Left colon (tissue), 2 donors: ENCODE results near the gene NUP43. TPM values are rescaled to one million over a fixed set of nuclear protein-coding genes. Genes with fewer than 3 reads are reported as not detected.
"Not testable (repeated sequence)": the region's sequence is repeated elsewhere in the genome, so short reads cannot be mapped to it uniquely, and the experiment has no call there.

Experiments used
- ATAC-seq: fragments of 200-7000 bp; cut with Tn5 transposase; one replicate; pipeline ENCODE4 v1.9.1; 2020; ENCODE audit warnings: mild to moderate bottlenecking, moderate library complexity
- DNase-seq, 2 donors: peaks; one replicate each; pipeline ENCODE4 v3.0.0-alpha.2; 2020
- intact Hi-C, 2 donors: fragments of 100-400 bp; cut with DNase I in 1 of 2; cut with micrococcal nuclease in 1 of 2; formaldehyde crosslinking; loops; one replicate each; pipeline versions ENCODE4 v1.11.2 to v1.14.0; 2022; cut with DNase I, micrococcal nuclease
- long read RNA-seq: library from polyadenylated mRNA; unstranded; transcript quantifications from one replicate; pipeline ENCODE4 v2.0.0, GENCODE V29; 2021
- total RNA-seq, 2 donors: library from RNA; stranded (reverse); fragmentation: NEBNext Ultra II Directional; extraction: Animal tissue kit (Norgen Biotek cat#: 25700); gene quantifications; one replicate each; pipeline ENCODE4 v1.2.1, GENCODE V29; 2021
- donor health status: DM: no; HTN: no; CAD: no.
- donor health status: DM: yes; HTN: yes; CAD: no.

NUP43 gene, protein sequence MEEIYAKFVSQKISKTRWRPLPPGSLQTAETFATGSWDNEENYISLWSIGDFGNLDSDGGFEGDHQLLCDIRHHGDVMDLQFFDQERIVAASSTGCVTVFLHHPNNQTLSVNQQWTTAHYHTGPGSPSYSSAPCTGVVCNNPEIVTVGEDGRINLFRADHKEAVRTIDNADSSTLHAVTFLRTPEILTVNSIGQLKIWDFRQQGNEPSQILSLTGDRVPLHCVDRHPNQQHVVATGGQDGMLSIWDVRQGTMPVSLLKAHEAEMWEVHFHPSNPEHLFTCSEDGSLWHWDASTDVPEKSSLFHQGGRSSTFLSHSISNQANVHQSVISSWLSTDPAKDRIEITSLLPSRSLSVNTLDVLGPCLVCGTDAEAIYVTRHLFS
- total RNA-seq: 10 to 100 TPM; 19.6 to 29.4 TPM
- long read RNA-seq, partial matches to known transcripts: 0 of 2 reads
- long read RNA-seq, other reads (novel, unspliced or antisense): 1 of 2 reads

DNA sequence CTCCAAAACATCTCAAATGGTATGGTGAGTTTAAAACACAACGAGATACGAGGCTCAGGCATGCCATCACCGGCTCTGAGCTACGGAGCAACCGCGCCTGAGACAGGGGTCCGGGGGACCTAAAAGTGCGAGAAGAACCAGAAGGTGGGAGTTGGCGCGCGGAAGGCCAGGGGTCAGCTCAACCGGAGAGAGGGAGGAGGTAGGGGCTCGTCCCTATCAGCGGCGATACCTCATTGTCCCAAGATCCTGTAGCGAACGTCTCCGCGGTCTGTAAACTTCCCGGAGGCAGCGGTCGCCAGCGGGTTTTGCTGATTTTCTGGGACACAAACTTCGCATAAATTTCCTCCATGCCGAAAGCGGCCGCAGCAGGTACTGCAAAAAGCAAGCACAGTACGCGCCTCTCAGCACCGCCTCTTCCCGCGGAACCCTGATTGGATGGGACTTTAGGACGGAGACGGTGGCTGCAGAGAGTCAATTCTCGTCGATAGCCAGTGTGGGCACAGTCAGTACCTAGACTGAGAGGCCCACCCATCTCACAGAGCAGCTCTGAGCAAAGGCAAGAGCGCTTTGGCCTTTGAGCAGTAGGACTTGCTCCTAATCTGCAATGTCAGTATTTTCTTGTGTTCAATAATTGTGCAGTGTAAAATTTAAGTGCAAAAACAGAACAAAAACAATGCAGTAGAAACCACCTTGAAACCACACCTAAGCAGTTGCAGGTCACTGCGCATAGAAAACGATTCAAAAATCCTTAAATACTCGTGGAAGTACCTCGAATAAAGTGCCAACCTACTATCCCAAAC is at the start of gene NUP43:
Gene NUP43 (minus strand): TSS at position 383 of the 800 bp plus-strand sequence. CDS start 34 bp downstream, at position 349.
- intact Hi-C loops: no loop called here
- ATAC-seq (peak; percentile 69), DNase-seq (peak; percentile 94 to 97)

DNA sequence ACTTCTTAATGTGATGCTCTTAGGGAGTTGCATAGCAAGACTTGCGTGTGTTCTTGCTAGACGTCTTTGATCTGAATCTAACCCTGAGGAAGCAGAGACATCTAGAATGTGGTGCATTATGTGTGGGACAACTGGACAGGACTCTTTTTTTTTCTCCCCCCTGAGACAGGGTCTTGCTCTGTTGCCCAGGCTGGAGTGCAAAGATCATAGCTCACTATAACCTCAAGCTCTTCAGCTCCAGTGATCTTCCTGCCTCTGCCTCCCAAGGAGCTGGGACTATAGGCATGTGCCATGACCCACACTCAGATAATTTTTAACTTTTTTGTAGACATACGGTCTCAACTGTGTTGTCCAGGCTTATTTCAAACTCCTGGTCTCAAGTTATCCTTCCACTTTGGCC is 37.2 kb upstream of the NUP43 start:
- intact Hi-C loops: no loop called here
- ATAC-seq (no peak), DNase-seq (no peak)

DNA sequence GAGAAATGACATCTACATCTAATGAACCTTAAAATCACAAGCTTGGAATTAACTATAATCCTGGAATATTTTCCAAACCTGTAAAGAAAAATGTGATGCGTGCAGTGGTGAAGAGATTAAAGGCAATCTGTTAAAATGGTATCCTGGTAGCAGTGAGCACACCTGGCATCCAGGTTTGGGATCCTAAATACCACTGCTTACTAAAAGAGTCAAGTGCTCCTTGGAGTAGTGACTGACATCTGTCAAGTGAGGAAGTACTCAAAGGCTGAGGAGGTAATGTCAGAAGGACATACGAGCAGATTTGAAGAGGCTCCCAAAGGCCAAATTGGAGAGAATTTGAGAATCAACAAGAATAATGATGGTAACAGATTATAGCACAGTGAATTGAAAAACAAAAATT is 36.0 kb upstream of the NUP43 start:
- intact Hi-C loops: no loop called here
- DNase-seq: no peak
- no peak for ATAC-seq

DNA sequence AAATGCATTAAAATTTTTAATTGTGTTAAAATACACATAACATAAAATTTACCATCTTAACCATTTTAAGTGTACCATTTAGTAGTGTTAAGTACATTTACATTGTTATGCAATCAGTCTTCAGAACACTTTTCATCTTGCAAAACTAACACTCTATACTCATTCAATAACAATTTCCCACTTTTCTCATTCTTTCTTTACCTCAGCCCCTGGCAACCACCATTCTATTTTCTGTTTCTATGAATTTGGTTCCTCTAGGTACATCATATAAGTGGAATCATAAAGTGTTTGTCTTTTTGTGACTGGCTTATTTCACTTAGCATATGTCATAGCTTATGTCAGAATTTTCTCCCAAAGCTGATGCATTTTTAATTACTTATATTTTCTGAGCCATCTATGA is 35.4 kb upstream of the NUP43 start:
- DNase-seq: no peak

DNA sequence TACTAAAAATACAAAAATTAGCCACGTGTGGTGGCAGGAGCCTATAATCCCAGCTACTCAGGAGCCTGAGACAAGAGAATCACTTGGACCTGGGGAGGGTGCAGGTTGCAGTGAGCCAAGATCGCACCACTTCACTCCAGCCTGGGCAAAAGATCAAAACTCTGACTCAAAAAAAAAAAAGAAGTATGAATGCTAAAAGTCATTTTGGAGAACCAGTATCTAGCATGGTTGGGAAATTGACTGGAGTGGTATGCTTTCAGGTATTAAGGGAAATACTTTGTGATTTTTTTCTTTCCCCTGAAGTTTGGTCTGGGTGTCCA is 33.3 kb upstream of the NUP43 start:
- no peak for ATAC-seq
- intact Hi-C loops: no loop called here
- no peak for DNase-seq

More for the DNA sequence above, 35.4 kb upstream of the NUP43 start:
- no peak for ATAC-seq
- intact Hi-C loops: no loop called here

DNA sequence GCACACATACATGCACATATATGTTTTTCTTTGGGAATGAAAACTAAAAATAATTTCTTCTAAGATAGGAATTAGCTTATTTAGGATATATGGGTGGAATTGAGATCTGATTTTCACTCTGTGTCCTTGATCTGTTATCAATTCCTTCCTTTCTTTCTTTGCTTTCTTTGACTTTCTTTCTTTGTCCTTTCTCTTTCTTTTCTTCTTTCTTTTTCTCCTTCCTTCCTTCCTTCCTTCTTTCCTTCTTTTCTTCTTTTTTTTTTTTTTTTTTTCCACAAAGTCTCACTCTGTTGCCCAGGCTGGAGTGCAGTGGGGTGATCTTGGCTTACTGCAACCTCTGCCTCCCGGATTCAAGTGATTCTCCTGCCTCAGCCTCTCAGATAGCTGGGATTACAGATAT is 31.3 kb upstream of the NUP43 start:
- intact Hi-C loops: no loop called here
- ATAC-seq (no peak), DNase-seq (no peak)

DNA sequence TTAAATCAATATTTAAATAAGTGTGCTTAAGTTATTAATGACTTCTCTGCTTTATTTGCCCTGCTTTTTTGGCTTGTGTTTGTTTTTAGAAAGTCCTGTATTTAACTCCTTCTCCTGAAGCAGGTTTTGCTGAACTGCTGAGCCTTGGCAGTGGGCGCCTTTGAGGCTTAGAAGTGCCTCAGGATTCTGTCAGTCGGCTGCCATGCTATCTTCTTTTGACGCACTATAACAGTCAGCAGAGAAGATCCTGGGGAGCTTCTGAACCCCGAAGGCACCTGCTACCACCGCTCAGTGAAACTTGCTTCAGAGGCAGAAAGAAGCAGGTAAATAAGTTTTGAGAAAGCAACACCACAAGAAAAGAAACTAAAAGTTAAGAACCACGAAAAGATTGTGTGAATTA is 25.6 kb upstream of the NUP43 start:
- no peak for ATAC-seq
- DNase-seq: no peak
- intact Hi-C loops: no loop called here

DNA sequence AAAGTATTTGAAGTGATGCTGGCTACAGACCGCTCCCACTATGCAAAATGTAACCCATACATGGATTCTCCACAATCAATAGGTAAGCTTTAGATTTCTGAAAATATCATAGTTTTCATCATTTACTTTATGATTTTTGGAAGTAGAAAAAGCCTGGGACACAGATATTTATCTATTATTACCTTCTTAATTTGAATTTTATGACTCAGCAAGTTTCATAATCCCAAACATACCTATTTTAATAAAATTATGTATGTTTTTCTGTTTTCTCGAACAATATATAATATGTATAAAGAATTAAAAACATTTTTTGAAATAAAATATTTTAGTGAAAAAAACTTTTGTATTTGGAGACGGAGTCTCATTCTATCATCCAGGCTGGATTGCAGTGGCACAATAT is 24.9 kb upstream of the NUP43 start:
- DNase-seq (no peak), ATAC-seq (no peak)
- intact Hi-C loops: no loop called here

DNA sequence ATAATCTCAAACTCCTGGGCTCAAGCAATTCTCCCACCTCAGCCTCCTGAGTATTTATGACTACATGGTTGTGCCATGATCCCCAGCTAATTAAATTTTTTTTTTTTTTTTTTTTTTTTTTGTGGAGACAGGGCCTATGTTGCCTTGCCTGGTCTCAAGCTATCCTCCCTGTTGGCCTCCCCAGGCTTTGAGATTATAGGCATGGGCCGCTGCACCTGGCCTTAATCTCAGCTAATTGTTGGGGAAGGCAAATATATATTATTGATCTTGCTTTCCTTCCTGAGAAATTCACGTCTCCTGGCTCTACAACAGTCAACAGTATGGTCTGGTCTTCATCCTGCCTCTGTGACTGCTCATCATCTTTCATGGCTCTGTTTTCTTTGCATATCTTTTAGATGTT is 23.3 kb upstream of the NUP43 start:
- DNase-seq (no peak), ATAC-seq (no peak)
- intact Hi-C loops: no loop called here

DNA sequence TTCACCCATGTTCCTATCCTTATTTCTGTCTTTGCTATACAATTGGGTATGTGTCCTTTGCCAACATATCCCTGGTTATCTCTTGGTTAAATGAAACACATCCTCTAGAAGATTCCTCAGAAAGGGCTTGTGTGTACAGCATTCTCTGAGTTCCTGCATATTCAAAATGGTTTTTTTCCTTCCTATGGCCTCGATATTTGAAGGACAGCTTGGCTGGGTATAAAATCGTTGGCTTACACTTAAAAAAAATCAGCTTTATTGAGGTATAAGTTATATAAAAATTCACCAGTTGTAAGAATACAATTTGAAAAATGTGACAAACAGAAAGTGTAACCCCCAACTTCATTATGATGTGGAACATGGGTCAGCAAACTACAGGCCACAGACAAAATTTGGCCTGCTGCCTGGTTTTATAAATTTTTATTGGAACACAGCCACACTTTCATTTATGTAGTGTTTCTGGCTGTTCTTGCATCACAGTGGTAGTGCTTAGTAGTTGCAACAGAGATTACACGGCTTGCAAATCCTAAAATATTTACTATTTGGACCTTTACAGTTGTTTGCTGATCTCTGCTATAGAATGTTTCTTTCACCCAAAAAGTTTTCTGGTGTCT is 19.9 kb upstream of the NUP43 start:
- intact Hi-C loops: no loop called here
- DNase-seq: no peak
- ATAC-seq: peak; percentile 76

DNA sequence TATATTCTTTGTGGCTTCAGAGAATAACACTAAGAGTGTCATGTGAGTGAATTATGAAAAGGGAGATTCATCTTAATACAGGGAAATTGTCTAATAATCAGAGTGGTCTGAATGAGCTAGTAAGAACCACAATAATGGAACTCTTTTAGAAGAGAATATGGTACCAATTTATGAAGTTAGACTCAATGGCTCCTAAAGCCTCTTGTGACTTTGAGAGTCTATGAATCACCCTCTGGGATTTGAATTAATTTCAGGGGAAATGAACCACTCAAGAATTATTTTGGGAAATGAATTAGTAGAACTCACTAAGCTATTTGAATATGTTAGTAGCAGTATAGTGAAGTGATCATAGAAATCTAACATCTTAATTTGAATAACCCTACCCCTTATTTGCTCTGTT is 17.5 kb upstream of the NUP43 start:
- intact Hi-C loops: no loop called here
- DNase-seq (no peak), ATAC-seq (no peak)

DNA sequence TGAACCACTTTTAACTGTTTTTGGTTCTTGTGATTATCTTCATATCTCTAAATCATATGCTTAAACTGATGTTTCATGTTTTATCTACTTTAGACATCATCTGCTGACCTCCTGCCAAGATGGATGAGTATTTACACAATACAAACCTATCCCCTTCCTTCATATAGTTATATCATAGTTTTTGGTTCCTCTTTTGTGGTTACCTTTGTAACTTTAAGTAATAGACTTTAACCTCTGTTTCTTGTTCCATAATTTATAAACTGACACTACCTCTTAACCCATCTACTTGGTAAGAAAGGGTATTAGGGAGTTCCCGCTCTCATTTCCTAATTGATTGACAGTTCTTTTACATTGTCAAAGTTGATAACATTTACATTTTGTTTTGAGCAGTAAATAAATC is 15.1 kb upstream of the NUP43 start:
- no peak for DNase-seq
- no peak for ATAC-seq
- intact Hi-C loops: no loop called here

DNA sequence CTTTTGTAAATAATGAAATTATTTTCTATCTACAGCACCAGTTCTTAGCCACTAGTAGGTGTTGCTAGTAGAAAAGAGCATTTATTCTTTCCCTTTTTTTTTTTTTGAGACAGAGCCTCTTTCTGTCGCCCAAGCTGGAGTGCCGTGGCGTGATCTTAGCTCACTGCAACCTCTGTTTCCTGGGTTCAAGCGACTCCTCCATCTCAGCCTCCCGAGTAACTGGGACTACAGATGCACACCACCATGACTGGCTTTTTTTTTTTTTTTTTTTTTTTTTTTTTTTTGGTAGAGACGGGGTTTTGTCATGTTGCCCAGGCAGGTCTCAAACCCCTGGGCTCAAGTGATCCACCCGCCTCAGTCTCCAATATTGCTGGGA is 9.9 kb upstream of the NUP43 start:
- ATAC-seq (no peak), DNase-seq (no peak)
- intact Hi-C loops: no loop called here

DNA sequence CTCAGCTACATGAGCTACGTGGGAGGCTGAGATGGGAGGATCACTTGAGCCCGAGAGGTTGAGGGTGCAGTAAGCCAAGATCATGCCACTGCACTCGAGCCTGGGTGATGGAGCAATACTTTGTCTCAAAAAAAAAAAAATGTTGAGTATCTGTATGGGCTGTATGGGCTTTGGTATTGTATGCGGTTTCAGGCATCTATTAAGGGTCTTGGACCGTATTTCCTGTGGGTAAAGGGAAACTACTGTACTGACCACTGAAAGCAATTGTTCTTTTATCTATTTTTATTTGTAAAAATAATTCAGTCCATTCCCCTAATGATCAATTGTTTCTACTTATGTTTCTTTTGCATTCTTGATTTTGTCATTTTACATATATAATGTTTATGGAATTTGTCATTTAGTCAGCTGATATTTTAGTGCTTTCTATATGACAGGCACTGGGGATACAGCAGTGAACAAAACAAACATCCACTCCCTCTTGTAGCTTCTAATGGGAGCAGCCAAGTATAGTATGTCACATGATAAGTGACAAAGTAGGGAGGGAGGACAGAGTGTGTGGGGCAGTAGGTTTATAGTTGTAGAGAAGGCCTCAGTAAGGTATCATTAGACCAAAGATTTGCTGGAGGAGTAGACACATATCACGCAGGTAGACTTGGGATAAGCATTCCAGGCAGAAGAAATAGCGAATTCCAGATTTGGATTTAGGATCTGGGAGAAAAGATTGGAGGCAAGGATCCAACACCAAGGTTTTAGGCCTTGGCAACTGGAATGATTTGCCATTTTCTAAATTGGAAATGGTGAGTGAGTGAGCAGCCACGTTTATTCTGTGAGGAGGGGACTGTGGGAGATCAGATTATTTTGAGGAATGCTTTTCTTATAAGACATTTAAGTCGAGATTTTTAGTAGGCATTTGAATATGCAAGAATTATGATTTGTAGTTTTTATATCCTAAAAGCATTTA is 9.3 kb upstream of the NUP43 start:
- intact Hi-C loops: no loop called here
- DNase-seq: no peak
- ATAC-seq: peak; percentile 100

DNA sequence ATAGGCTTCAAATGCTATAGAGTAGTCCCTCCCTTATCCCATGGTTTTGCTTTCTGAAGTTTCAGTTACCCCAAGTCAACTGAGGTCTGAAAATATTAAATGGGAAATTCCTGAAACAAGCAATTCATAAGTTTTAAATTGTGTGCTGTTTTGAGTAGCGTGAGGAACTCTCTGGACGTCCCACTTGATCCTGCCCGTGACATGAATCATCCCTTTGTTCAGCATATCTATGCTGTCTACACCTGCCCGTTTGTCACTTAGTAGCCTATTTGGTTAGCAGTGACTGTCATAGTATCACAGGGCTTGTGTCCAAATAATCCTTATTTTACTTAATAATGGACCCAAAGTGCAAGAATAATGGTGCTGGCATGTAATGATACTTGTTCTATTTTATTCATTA is 8.2 kb upstream of the NUP43 start:
- ATAC-seq: no peak
- intact Hi-C loops: no loop called here
- DNase-seq: no peak

DNA sequence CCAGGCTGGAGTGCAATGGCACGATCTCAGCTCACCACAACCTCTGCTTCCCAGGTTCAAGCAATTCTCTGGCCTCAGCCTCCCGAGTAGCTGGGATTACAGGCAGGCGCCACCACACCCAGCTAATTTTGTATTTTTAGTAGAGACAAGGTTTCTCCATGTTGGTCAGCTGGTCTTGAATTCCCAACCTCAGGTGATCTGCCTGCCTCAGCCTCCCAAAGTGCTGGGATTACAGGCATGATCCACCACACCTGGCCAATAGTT is 7.0 kb upstream of the NUP43 start:
- ATAC-seq, intact Hi-C loops, DNase-seq: not testable (repeated sequence)

DNA sequence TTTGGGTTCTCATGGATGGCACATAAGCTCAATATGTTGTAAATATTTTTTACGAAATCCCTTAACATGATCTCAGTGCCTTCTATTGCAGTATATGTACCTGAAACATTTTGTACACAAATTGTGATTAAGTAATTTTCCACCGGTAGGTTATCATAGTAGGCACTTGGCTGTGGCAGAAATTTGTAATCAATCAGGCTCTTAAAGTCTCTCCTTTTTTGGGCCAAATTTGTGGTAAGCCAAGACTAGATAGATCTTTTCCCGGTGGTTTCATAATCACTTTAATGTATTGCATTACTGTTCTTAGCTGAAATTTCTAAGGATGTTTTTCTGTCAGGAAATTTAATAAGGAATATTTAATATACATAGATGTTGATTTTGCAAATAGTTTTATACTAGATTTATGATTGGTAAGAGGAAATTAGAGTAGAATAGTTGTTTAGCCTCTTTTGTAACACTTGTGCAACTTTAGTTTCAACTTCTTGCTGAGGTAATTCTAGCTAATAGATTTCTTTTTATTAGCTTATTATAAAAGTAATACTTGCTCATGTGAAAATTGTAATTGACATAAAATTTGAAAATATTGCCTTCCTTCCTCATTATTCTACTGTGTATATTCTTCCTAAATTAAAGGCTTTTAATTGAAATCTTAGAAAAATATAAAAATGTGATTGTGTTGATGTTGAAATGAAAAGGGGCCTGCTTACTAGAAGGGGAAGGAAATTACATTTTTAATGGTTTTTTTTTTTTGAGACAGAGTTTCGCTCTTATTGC is 6.5 kb upstream of the NUP43 start:
- ATAC-seq: no peak
- intact Hi-C loops: no loop called here
- DNase-seq: no peak

DNA sequence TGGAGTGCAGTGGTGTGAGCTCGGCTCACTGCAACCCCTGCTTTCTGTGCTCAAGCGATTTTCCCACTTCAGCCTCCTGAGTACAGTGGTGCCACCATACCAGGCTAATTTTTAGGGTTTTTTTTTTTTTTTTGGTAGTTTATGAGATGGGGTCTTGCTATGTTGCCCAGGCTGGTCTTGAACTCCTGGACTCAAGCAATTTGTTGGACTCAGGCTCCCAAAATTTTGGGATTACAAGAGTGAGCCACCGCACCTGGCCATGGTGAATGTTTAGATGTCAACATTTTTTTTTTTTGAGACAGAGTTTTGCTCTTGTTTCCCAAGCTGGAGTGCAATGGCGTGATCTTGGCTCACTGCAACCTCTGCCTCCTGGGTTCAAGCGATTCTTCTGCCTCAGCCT is 5.6 kb upstream of the NUP43 start:
- DNase-seq, intact Hi-C loops, ATAC-seq: not testable (repeated sequence)
